IPS-15b (cell line): ENCODE results near the gene FZD10.

Source experiments
- H3K27me3 ChIP-seq: one replicate; pipeline ENCODE4 v1.6.1; 2013; ENCODE audit warnings: low read length; ENCODE audit not compliant: control insufficient read depth, insufficient read depth
- H3K36me3 ChIP-seq: one replicate; pipeline ENCODE4 v1.6.1; 2013; ENCODE audit warnings: low read length; ENCODE audit not compliant: control insufficient read depth, insufficient read depth
- H3K4me1 ChIP-seq: one replicate; pipeline ENCODE4 v1.6.1; 2013; ENCODE audit warnings: mild to moderate bottlenecking, low read length; ENCODE audit not compliant: control insufficient read depth, insufficient read depth
- H3K4me3 ChIP-seq: one replicate; pipeline ENCODE4 v1.5.1; 2013; ENCODE audit warnings: low read depth, low read length
- H3K9ac ChIP-seq: one replicate; pipeline ENCODE4 v1.6.1; 2013; ENCODE audit warnings: low read depth, mild to moderate bottlenecking, low read length
- H3K9me3 ChIP-seq: one replicate; pipeline ENCODE4 v1.6.1; 2013; ENCODE audit warnings: mild to moderate bottlenecking, low read length; ENCODE audit not compliant: control insufficient read depth, insufficient read depth

The FZD10 gene

DNA sequence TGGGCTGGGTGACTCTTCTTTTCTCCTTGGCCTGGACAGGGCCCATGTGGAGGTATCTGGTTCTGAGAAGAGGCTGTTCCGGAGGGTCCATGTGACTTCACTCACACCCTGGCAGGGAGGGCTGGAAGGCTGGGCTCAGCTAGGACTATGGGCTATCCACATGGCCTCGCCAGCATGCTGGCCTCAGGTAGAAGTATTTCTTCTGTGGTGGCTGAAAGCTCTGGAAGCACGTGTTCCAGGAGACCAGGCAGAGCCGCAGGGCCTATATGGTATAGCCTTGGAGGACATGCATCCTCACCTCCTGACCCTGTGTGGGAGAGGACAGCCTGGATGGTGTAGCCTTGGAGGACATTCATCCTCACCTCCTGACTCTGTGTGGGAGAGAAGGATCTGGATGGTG, 38.2 kb upstream of the FZD10 start:
- Histone ChIP-seq H3K4me3 (no peak overlapping the region), H3K27me3 (peaks cover 8% of the 10 kb centered on the region), H3K9me3 (no peaks in the 10 kb centered on the region), H3K36me3 (no peaks in the 10 kb centered on the region), H3K4me1 (no peaks in the 10 kb centered on the region), H3K9ac (no peak overlapping the region)

DNA sequence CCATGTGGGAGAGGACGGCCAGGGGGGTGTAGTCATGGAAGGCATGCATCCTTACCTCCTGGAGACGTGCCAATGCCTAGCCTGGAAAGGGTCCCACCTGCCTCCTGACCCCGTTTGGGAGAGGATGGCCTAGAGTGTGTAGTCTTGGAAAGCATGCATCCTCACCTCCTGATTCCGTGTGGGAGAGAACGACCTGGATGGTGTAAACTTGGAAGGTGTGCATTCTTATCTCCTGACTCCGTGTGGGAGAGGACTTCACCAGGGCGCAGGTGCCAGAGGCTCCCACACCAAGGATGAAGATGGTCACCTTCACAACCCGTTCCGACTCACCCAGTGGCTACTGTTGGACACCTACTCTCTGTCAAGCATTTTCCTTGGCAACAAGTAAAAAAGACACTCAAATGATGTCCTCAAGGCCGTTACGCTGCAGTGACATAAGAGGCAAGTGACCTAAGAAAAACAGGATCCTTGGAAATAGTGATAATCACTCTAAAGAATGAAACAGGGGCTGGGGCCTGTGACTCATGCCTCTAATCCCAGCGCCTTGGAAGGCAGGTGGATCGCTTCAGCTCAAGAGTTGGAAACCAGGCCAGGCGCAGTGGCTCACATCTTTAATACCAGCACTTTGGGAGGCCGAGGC, 37.5 kb upstream of the FZD10 start:
- Histone ChIP-seq H3K9me3 (no peaks in the 10 kb centered on the region), H3K4me3 (no peak overlapping the region), H3K36me3 (no peaks in the 10 kb centered on the region), H3K9ac (no peak overlapping the region), H3K27me3 (peaks cover 8% of the 10 kb centered on the region), H3K4me1 (no peaks in the 10 kb centered on the region)

DNA sequence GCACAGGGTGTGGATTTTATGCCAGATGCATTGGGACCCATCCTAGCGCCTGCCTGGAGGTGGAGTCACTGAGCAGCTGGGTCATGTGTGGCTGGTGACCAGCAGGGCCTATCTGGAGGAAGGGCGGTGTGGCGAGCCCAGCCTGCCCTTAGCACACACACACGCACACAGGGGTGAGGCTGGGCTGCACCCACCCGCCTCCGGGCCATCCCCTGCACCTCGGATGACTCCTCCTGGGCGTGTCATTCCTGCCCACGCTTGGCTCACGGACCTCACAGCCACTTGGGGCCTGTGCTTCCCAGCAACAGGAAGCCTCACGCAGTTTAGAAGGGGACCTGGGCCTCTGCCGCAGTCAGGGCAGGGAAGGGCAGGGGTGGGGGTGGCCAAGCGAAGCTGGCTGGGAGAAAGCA, 36.2 kb upstream of the FZD10 start:
- no peaks in the 10 kb centered on the region for H3K9me3 ChIP-seq
- H3K4me3 ChIP-seq: no peak overlapping the region
- H3K36me3 ChIP-seq: no peaks in the 10 kb centered on the region
- H3K4me1 ChIP-seq: no peaks in the 10 kb centered on the region
- H3K27me3 ChIP-seq: peaks cover 5% of the 10 kb centered on the region
- no peak overlapping the region for H3K9ac ChIP-seq

DNA sequence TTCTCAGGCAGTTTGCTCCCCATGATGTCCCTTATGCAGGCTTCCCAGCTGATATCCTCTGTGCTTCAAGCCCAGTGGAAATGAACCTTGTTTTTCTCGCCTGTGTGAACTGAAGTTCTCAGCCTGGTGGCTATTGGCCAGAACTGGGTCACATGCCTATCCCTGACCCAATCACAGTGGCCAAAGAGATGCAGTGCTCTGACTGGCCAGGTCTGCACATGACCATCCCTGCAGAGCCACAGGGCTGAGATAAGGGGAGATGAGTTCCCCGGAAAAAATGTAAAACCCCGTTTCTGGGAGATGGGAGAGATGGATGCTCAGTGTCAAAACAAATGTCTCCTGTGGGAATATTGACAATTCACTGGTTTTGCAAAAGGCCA, 34.7 kb upstream of the FZD10 start:
- Histone ChIP-seq H3K4me3 (no peak overlapping the region), H3K9me3 (no peaks in the 10 kb centered on the region), H3K9ac (no peak overlapping the region), H3K36me3 (no peaks in the 10 kb centered on the region), H3K27me3 (peaks cover 6% of the 10 kb centered on the region), H3K4me1 (no peaks in the 10 kb centered on the region)

DNA sequence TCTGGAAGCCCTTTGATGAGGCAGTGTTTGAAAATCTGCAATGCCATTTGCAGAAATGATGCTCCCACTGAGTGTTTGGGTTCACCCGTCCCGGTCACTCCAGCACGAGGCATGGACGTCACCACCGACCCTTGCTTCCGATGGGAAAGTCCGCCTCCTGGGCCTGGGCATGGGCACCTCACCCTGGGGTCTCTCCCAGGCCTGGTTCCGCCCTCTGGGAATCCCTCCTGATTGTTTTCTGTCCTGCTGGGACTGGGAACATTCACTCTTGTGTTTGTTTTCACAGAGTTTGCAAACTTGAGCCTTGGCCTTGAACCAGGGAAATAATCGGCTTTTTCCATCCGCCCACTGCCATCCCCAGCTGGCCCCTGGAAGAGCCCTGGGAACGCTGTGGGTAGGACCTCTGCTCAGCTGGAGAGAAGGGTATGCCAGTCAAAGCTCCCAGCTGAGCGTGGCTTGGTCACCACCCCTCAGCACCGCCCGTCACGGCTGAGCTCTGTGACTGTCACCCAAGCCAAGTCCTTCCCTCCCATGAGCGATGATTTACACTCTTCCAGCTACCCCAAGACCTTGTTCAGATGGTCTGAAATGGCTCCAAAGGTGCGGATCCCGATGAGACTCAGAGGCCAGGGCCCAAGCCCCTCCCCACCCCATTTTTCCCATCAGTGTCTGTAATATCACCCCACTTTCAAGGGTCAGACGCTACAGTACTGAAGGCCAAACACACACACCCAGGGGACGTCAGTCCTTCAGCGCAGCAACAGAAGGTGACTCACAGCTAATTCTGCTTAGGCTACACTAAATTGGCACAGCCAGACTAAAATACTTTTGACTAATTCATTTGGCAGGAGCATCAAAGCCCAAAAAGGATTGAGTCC, 34.1 kb upstream of the FZD10 start:
- H3K27me3 ChIP-seq: peaks cover 12% of the 10 kb centered on the region
- H3K9me3 ChIP-seq: no peaks in the 10 kb centered on the region
- no peak overlapping the region for H3K9ac ChIP-seq

DNA sequence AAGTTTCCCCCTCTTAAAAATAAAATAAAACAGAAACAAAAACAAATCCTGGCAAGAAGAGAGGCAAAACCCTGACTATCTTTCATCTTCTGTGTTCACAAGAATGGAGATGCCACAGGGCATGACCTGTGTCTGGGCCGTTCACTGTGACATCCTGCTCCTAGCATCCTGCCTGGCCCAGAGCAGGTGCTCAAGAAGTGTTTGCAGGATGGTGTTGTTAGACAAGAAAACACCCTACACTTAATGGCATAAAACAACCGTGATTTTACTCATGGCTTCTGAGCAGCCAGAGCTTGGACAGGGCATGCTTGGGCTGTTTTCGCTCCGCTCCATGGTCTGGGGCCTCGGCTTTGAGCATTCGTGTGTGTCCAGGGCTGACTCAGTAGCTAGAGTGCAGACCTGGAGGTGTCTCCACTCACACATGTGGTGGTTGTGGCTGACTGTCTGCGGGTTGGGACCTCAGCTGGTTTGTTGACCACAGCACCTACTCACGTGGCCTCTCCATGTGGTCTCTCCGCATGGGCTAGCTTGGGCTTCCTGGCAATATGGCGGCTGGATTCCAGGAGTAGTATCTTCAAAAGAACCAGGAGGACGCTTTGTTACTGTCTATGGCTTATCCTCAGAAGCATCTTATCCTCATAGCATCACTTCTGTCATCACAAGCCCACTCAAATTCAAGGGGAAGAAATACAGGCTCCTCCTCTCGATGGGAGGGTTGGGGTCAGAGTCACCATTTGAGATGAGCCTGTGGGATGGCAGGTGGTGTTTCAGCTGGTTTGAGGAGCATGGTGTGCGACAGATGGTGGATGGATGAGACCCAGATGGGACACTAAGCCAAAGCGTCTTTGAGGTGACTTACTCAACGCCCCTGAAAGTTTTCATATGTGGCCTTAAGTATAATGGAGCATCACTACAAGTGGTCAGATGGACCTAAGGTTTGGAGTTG, 33.2 kb upstream of the FZD10 start:
- peaks cover 21% of the 10 kb centered on the region for H3K27me3 ChIP-seq
- no peaks in the 10 kb centered on the region for H3K4me1 ChIP-seq
- H3K36me3 ChIP-seq: no peaks in the 10 kb centered on the region
- H3K9me3 ChIP-seq: no peaks in the 10 kb centered on the region
- H3K4me3 ChIP-seq: no peak overlapping the region
- no peak overlapping the region for H3K9ac ChIP-seq

More for the DNA sequence above, 34.1 kb upstream of the FZD10 start:
- Histone ChIP-seq H3K36me3 (no peaks in the 10 kb centered on the region), H3K4me1 (no peaks in the 10 kb centered on the region), H3K4me3 (no peak overlapping the region)

DNA sequence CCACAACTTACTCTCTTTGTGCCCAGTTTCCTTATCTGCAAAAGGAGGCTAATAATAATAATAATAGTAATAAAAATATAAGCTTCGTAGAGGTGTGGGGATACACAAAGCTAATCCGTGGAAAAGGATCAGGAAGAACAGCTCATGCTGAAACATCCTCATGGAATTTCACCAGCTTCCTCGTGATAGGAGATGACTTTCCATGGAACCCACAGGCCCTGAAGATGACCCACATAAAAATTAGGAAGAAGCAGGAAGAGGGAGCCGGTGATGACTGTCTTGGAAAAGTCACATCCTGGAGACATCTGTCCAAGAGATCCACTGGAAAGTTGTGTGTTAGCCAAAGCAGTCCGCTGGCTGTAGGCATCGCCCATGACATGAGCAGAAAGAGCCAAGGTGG, 31.9 kb upstream of the FZD10 start:
- Histone ChIP-seq H3K4me1 (no peaks in the 10 kb centered on the region), H3K27me3 (peaks cover 25% of the 10 kb centered on the region), H3K36me3 (no peaks in the 10 kb centered on the region), H3K4me3 (no peak overlapping the region), H3K9me3 (no peaks in the 10 kb centered on the region), H3K9ac (no peak overlapping the region)

DNA sequence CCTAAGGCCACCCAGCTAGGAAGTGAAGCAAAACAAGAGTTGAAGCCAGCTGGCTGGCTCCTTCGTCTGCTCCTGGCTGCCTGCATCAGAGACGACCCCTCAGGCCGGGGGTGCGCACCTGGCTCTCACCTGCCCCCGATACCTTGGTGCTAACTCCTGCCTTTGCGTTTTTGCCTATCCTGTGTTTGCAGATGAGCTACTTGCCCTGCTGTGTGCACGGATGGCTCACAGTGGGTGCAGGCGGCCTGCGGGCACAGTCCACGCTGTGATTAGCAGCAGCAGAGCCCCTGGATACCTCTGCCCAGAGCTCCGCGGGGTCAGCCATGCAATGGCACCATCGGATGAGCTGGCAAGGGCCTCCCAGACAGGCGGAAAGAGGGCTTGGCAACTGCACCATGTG, 31.2 kb upstream of the FZD10 start:
- no peak overlapping the region for H3K9ac ChIP-seq
- no peaks in the 10 kb centered on the region for H3K9me3 ChIP-seq
- no peak overlapping the region for H3K4me3 ChIP-seq
- H3K27me3 ChIP-seq: peaks cover 32% of the 10 kb centered on the region
- no peaks in the 10 kb centered on the region for H3K4me1 ChIP-seq
- H3K36me3 ChIP-seq: no peaks in the 10 kb centered on the region

DNA sequence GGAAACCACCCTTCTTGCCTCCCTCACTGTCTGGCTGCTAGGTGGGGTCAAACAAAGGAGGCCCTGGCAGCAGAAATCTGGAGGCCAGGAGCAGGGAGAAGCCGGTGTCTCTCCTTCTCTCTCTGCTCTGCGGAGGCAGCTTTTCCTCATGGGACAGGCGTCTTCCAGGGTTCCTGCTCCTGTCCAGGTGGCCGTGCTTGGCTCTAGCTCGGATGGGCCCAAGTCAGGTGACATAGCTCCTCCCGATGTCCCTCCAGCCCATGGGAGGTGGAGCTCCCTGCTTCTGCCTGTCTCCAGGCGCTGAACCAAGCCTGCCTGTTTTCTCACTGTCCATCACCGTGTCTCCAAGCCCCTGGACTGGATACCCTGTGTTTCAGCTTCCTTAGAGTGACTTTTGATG, 30.5 kb upstream of the FZD10 start:
- Histone ChIP-seq H3K9me3 (no peaks in the 10 kb centered on the region), H3K4me1 (no peaks in the 10 kb centered on the region), H3K27me3 (peaks cover 36% of the 10 kb centered on the region), H3K9ac (no peak overlapping the region), H3K36me3 (no peaks in the 10 kb centered on the region), H3K4me3 (no peak overlapping the region)

DNA sequence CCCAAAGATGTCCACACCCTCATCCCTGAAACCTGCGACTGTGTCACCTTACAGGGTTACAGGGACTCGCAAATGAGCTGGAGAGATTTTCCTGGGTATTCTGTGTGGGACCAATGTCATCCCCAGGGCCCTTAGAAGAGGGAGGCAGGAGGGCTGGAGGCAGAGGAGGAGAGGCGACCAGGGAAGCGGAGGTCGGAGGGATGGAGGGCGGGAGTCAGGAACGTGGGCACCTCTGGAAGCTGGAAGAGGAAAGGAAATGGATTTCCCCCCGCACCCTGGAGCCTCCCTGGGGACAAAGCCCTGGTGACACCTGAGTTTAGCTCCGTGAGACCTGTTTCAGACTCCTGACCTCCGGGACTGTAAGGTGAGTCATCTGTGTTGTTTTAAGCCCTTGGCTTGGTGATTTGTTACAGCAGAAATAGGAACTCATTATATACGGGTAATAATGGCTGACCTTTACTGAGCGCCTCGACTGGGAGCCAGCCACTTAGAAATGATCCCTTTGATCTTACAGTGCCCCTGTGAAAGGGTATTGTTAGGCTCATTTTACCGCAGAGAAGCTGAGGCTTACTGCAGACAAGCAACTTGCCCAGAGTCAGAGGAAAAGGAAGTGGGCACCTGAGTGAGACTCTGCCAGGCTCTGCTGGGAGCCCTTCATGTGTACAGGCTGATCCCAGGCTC, 29.3 kb upstream of the FZD10 start:
- Histone ChIP-seq H3K27me3 (peaks cover 36% of the 10 kb centered on the region), H3K9ac (no peak overlapping the region), H3K4me3 (no peak overlapping the region), H3K4me1 (peaks cover 8% of the 10 kb centered on the region), H3K36me3 (no peaks in the 10 kb centered on the region), H3K9me3 (no peaks in the 10 kb centered on the region)

DNA sequence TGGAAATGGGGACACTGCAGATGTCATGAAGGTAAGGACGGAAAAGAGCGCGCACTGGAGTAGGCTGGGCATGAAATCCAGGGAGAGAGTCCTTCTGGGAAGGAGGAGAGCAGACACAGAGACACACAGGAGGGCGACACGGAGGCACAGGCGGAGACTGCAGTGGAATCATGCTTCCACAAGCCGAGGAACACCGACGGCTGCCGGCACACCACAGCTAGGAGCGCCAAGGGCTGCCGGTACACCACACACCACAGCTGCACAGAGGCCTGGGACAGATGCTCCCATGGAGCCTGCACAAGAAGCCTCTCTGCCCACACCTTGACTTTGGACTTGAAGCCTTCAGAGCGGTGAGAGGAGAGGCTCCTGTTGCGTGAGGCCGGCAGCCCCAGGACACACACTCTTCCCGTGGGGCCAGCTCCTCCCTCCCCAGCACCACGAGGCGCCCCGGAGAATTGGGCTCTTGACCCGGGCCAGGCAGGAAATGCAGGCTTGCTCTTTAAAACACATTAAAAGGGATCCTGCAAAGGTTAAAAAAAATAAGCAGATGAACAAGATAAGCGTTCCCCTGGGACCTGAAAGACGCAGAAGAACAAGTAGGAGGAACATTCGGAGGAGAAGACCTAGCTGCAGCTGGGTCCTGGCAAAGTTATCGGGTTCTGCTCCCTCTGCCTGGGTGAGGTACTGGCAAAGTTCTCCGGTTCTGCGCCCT, 28.3 kb upstream of the FZD10 start:
- Histone ChIP-seq H3K4me1 (peaks cover 8% of the 10 kb centered on the region), H3K9ac (no peak overlapping the region), H3K9me3 (no peaks in the 10 kb centered on the region), H3K36me3 (no peaks in the 10 kb centered on the region), H3K4me3 (no peak overlapping the region), H3K27me3 (peaks cover 40% of the 10 kb centered on the region)
